Adrenal gland (tissue), 12 donors: ENCODE data around the gene ASB8. TPM values are rescaled to one million over a fixed set of nuclear protein-coding genes. Genes with fewer than 3 reads are reported as not detected.
"Not testable (repeated sequence)": the region's sequence is repeated elsewhere in the genome, so short reads cannot be mapped to it uniquely, and the experiment has no call there.

Source experiments
- DNase-seq, 7 donors: peaks; one replicate each; pipeline ENCODE4 v3.0.0-alpha.2; 2019 to 2020
- H3K27ac ChIP-seq, 5 donors: fragments of 200-600 bp; sonication (generic) in 4 of 5; 1 replicate in 3 of 5; 2 replicates in 2 of 5; pipeline versions ENCODE4 v1.5.1 to v1.8.0; 2016 to 2020; ENCODE audit warnings: mild to moderate bottlenecking in 1 of 5
- H3K27me3 ChIP-seq: fragments of 200-600 bp; 2 replicates; pipeline ENCODE4 v1.8.0; 2021
- H3K36me3 ChIP-seq, 2 donors: fragments of 200-600 bp; replicated peaks in 1 of 2; 1 replicate in 1 of 2; 2 replicates in 1 of 2; pipeline versions ENCODE4 v1.5.1 to v1.8.0; 2018 to 2022
- H3K4me1 ChIP-seq, 2 donors: fragments of 200-600 bp; replicated peaks in 1 of 2; 1 replicate in 1 of 2; 2 replicates in 1 of 2; pipeline versions ENCODE4 v1.5.1 to v1.8.0; 2018 to 2021
- H3K4me3 ChIP-seq, 4 donors: fragments of 200-600 bp; sonication (generic) in 3 of 4; one replicate each; pipeline ENCODE4 v1.5.1; 2016 to 2018
- H3K9me3 ChIP-seq, 3 donors: fragments of 200-600 bp; sonication (generic) in 1 of 3; replicated peaks in 1 of 3; 1 replicate in 2 of 3; 2 replicates in 1 of 3; pipeline versions ENCODE4 v1.5.1 to v1.8.0; 2016 to 2021
- POLR2A ChIP-seq, 2 donors: fragments of 450-650 bp; IDR thresholded peaks; one replicate each; pipeline ENCODE4 v1.6.1; 2017; ENCODE audit warnings: antibody characterized with exemption in 2 of 2, mild to moderate bottlenecking in 2 of 2, moderate library complexity in 1 of 2
- WGBS, 4 donors: extraction: QIAGEN DNeasy Blood & Tissue Kit in 2 of 4; methylation state at CpG; one replicate each; pipeline versions ENCODE4 v1.1.5 to v1.1.7; 2013 to 2017; 5-methylcytosine and 5-hydroxymethylcytosine counted together
- intact Hi-C, 2 donors: fragments of 100-400 bp; cut with DNase I; formaldehyde crosslinking; loops; one replicate each; pipeline versions ENCODE4 v1.14.1 to v1.15.0; 2022 to 2023
- polyA plus RNA-seq, 3 donors: library from polyadenylated mRNA; stranded (reverse); fragments of 200-250 nt in 2 of 3; fragments of 350-450 nt in 1 of 3; fragmentation: Illumina TruSeq in 1 of 3; extraction: RNeasy Lipid Tissue Mini Kit (QIAGEN cat#74804) in 1 of 3; gene quantifications; one replicate each; pipeline ENCODE4 v1.2.3, GENCODE V29; 2013 to 2014
- total RNA-seq, 9 donors: library from RNA; depleted of rRNA in 4 of 9; stranded (reverse); fragments of >200 nt in 4 of 9; fragments of 120-200 nt in 1 of 9; fragmentation: NEBNext Ultra II Directional in 1 of 9; extraction: Animal tissue kit (Norgen Biotek cat#: 25700) in 1 of 9; gene quantifications; one replicate each; pipeline versions ENCODE4 v1.1.0 to v1.2.4, GENCODE V29; 2013 to 2023
- TF ChIP-seq, protein P1 (sequence below), 6 experiments: fragments of 450-650 bp in 4 of 6; fragments of 200-600 bp in 2 of 6; sonication (generic) in 1 of 6; IDR thresholded peaks; 1 replicate in 5 of 6; 2 replicates in 1 of 6; pipeline versions ENCODE4 v1.5.1 to v1.8.0; 2016 to 2021; ENCODE audit warnings: antibody characterized with exemption in 6 of 6, mild to moderate bottlenecking in 2 of 6, moderate library complexity in 1 of 6
- donor health status: healthy with polysubstance abuse.
- donor health status: Bipolar disorder and iron deficiency.
- donor health status: DM: yes; HTN: yes; CAD: no.
- donor health status: DM: no; HTN: no; CAD: no.
- donor health status: DM: no; HTN: no; CAD: no.
- donor health status: DM: yes; HTN: yes; CAD: no.

ASB8 gene
- total and polyA plus RNA-seq, 12 donors = 13.9 to 69.8 (median 49.5) TPM

DNA sequence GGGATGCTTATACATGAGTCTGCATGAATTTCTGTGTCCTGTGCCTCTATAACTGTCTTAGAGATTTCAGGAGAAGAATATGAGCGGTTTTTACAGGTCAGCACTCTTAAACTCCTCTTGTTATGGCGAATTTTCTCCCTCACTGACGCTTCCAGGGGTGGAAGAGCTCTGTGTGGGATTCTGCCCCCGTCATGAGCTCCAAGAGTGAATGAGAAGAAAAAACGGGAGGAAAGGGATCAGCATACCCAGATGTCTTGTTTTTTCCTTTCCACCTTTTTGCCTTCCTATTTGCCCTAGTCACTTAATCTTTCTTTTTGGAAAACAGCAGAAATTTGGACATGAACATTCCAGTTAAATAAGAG is 37.5 kb downstream of the ASB8 start:
- 2 to 7% (median 4%) methylated on average over 5 of the region's 5 CpGs for WGBS, 4 donors
- intact Hi-C loops = no loop called here
- TF ChIP-seq, protein P1, sequence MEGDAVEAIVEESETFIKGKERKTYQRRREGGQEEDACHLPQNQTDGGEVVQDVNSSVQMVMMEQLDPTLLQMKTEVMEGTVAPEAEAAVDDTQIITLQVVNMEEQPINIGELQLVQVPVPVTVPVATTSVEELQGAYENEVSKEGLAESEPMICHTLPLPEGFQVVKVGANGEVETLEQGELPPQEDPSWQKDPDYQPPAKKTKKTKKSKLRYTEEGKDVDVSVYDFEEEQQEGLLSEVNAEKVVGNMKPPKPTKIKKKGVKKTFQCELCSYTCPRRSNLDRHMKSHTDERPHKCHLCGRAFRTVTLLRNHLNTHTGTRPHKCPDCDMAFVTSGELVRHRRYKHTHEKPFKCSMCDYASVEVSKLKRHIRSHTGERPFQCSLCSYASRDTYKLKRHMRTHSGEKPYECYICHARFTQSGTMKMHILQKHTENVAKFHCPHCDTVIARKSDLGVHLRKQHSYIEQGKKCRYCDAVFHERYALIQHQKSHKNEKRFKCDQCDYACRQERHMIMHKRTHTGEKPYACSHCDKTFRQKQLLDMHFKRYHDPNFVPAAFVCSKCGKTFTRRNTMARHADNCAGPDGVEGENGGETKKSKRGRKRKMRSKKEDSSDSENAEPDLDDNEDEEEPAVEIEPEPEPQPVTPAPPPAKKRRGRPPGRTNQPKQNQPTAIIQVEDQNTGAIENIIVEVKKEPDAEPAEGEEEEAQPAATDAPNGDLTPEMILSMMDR (IDR thresholded peaks at IDR 0.05) = no peak
- no peak for TF ChIP-seq POLR2A (IDR thresholded peaks at IDR 0.05)

DNA sequence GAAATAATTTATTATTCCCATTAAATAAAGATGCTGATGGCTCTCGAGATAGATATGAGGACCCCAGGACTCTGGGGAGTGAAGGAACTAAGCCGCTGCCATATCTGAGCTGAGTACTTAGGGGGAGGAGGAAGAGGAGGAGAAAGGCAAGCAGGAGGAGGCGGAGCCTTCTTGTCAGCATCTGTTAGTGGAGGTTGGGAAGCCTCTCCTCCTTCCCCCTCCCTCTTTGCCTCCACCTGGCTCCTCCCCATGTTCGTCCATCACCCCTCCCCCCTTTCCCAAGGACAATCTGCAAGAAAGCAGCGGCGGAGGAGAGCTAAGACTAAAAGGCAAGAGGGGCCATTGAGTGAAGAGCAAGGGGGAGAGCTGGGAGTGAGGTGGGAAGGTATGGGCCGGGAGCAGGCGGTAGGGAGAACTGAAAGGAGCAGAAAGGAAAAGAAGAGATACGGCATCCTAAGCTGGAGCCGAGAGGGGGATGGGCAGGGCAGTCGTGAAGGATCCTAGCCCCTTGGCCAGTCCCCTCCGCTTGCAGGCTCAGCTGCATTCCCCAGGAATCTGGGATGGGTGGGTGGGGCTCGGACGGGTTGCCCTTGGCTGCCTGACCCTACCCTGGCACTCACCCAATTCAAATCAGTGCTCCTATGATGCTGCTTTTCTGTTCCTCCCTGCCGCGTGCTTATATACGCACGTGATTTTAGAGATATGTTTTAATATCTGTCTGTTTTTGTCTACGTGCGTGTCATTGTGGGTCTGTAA is 38.1 kb downstream of the ASB8 start, which contains the start of gene PFKM:
Gene PFKM (plus strand): TSS at position 287 of the 756 bp plus-strand sequence. CDS start 3,411 bp downstream, outside the sequence.
- H3K4me3 ChIP-seq = peak within 1 kb of the TSS in 3 of 4 donors; percentile 64 to 85 (median 80)
- peak; percentile 17 to 49 for TF ChIP-seq POLR2A (IDR thresholded peaks at IDR 0.05)
- TF ChIP-seq, protein P1 (IDR thresholded peaks at IDR 0.05) = no peak
- peak within 1 kb of the TSS; percentile 36 to 81 (median 49) for H3K27ac ChIP-seq
- H3K36me3 ChIP-seq = peaks cover 0 to 17% of the 10 kb centered on the region in 2 donors
- peak; percentile 87 to 95 (median 93) for DNase-seq
- H3K9me3 ChIP-seq = no peaks in the 10 kb centered on the region
- peaks cover 0 to 23% of the 10 kb centered on the region in 2 donors for H3K4me1 ChIP-seq
- intact Hi-C loops = no loop called here
- H3K27me3 ChIP-seq = no peaks in the 10 kb centered on the region
- WGBS, 4 donors = 0 to 1% (median 1%) methylated on average over 20 of the region's 20 CpGs

More for the DNA sequence above, 37.5 kb downstream of the ASB8 start:
- Histone ChIP-seq H3K27me3 (no peaks in the 10 kb centered on the region), H3K4me1 (peaks cover 0 to 23% of the 10 kb centered on the region in 2 donors), H3K9me3 (no peaks in the 10 kb centered on the region), H3K4me3 (peak overlapping the region in 2 of 4 donors; percentile 64 to 80), H3K36me3 (peaks cover 0 to 19% of the 10 kb centered on the region in 2 donors), H3K27ac (peak overlapping the region in 4 of 5 donors; percentile 36 to 81 (median 60))
- no peak for DNase-seq

DNA sequence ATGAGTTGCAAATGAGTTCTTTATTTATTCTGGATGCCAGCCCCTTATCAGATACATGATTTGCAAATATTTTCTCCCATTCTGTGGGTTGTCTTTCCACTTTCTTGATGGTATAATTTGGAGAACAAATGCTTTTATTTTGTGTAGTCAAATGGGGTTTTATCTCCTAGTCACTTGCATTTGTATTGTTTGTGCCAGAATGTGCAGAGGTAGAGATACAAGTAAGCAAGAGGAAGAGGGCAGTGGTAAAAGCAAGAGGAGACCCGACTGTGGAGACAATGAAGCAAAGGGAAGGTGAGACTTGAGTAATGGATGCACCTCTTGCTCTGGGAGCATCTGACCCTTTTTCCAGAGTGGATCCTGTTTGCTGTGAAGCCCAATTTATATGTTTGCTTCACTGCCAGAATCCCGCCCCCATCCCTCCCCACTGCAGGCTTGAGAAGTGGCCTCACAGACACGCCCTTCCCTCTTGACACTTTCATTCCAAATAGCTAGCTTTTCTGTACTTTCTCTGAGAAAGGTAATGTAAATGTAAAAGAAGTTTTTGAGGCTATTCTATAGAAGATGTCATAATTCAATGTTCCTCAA is 38.9 kb downstream of the ASB8 start:
- Histone ChIP-seq H3K9me3 (no peaks in the 10 kb centered on the region), H3K27ac (peak overlapping the region in 2 of 5 donors; percentile 22 to 81)
- WGBS, 4 donors = 32 to 52% (median 41%) methylated on average over 3 of the region's 3 CpGs

DNA sequence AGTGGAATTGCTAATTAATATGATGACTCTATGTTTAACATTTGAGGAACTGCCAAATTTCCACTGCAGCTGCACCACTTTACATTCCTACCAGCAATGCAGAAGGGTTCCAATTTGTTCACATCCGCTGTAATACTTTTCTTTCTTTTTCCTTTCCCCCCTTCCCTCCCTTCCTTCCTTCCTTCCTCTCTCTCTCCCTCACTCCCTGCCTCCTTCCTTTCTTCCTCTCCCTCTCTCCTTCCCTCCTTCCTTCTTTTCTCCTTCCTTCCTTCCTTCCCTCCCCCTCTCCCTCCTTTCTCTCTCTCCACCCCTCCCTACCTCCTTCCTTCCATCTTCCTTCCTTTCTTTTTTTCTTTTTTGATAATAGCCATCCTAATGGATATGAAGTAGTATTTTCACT is 41.4 kb downstream of the ASB8 start:
- WGBS, 4 donors = 86 to 97% (median 90%) methylated on average over 1 of the region's 1 CpG
- TF ChIP-seq, protein P1 (IDR thresholded peaks at IDR 0.05) = no peak
- no peak for TF ChIP-seq POLR2A (IDR thresholded peaks at IDR 0.05)

More for the DNA sequence above, 38.9 kb downstream of the ASB8 start:
- Histone ChIP-seq H3K4me3 (peak overlapping the region in 1 of 4 donors; percentile 80), H3K4me1 (peaks cover 0 to 23% of the 10 kb centered on the region in 2 donors), H3K36me3 (peaks cover 0 to 8% of the 10 kb centered on the region in 2 donors), H3K27me3 (no peaks in the 10 kb centered on the region)
- TF ChIP-seq, protein P1 (IDR thresholded peaks at IDR 0.05) = no peak
- no peak for TF ChIP-seq POLR2A (IDR thresholded peaks at IDR 0.05)
- intact Hi-C loops = no loop called here
- peak in 2 of 7 donors; percentile 11 to 22 for DNase-seq

DNA sequence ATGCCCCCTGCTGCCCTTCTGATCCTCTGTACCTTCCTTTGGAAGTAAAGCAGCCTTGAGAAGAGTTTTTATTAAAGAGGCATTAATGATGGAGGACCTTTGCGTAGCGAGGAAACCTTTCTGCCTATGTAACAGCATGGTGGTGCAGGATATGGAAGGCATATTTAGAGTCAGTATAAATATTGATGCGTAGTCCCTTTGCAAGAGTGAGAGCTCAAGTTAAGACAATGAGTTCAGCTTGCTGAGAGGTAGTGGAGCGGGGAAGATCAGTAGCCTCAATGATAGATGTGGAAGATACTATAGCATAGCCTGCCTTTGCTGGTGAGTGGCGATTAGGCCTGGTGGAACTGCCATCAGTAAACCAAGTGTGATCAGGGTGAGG is 46.0 kb downstream of the ASB8 start:
- H3K4me1 ChIP-seq, intact Hi-C loops, H3K9me3 ChIP-seq, DNase-seq, H3K27ac ChIP-seq, H3K4me3 ChIP-seq, H3K27me3 ChIP-seq, H3K36me3 ChIP-seq: not testable (repeated sequence)
- 90 to 95% (median 95%) methylated on average over 5 of the region's 5 CpGs for WGBS, 4 donors

More for the DNA sequence above, 41.4 kb downstream of the ASB8 start:
- Histone ChIP-seq H3K27ac (no peak overlapping the region), H3K36me3 (no peaks in the 10 kb centered on the region), H3K27me3 (no peaks in the 10 kb centered on the region), H3K9me3 (no peaks in the 10 kb centered on the region), H3K4me3 (no peak overlapping the region), H3K4me1 (peaks cover 0 to 21% of the 10 kb centered on the region in 2 donors)
- no peak for DNase-seq
- intact Hi-C loops = no loop called here
